Nephron (organoid): ENCODE results near the gene KLK14.

ENCODE experiments used
- H3K27ac Mint-ChIP-seq, 3 experiments: 2 replicates each; pipeline ENCODE4 v1.8.0; 2020; ENCODE audit warnings: mixed read lengths in 3 of 3, mild to moderate bottlenecking in 2 of 3, moderate library complexity in 1 of 3
- H3K27me3 Mint-ChIP-seq: 2 replicates; pipeline ENCODE4 v1.8.0; 2021; ENCODE audit warnings: low read depth, mild to moderate bottlenecking, moderate library complexity, mixed read lengths
- H3K36me3 Mint-ChIP-seq: 2 replicates; pipeline ENCODE4 v1.8.0; 2020; ENCODE audit warnings: low read depth, mixed read lengths
- H3K4me1 Mint-ChIP-seq: 2 replicates; pipeline ENCODE4 v1.8.0; 2020; ENCODE audit warnings: mixed read lengths
- H3K4me3 Mint-ChIP-seq, 3 experiments: 2 replicates each; pipeline ENCODE4 v1.8.0; 2020; ENCODE audit warnings: mild to moderate bottlenecking in 3 of 3, mixed read lengths in 3 of 3, moderate library complexity in 2 of 3
- H3K9me3 Mint-ChIP-seq: 2 replicates; pipeline ENCODE4 v1.8.0; 2020; ENCODE audit warnings: mixed read lengths
- CTCF ChIP-seq, 3 experiments: fragments of 200-600 bp; sonication (generic); IDR thresholded peaks; one replicate each; pipeline ENCODE4 v1.5.0; 2021; ENCODE audit warnings: antibody characterized with exemption in 3 of 3; ENCODE audit not compliant: unreplicated experiment in 3 of 3

Gene KLK14

GRCh38 chr19:51075998-51076397 is 6.7 kb downstream of the KLK14 start:
- no peaks in the 10 kb centered on the region for H3K4me1 Mint-ChIP-seq
- H3K9me3 Mint-ChIP-seq: peaks cover 6% of the 10 kb centered on the region
- no peaks in the 10 kb centered on the region for H3K36me3 Mint-ChIP-seq
- H3K27ac Mint-ChIP-seq: no peak overlapping the region
- H3K4me3 Mint-ChIP-seq: no peak overlapping the region
- TF ChIP-seq CTCF (IDR thresholded peaks at IDR 0.05; ENCODE audit: unreplicated experiment in 3 of 3): no peak
- H3K27me3 Mint-ChIP-seq: peaks cover 9% of the 10 kb centered on the region

DNA sequence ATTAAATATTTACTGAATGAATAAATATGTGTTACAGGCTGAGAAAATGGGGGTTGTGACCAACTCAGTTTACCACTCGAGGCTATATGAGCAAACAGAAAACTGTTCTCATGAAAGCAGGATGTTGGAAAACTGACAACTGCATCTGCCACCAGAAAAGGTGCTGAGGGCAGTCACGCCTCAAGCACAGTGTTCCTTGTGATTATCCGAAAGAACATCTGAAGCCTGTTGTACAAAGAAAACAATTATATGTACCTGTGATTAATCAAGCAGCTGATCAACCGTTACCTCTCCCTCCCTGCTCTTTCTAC is 11.6 kb downstream of the KLK14 start:
- no peak overlapping the region for H3K27ac Mint-ChIP-seq
- H3K27me3 Mint-ChIP-seq: peaks cover 7% of the 10 kb centered on the region
- no peaks in the 10 kb centered on the region for H3K4me1 Mint-ChIP-seq
- no peak overlapping the region for H3K4me3 Mint-ChIP-seq
- H3K36me3 Mint-ChIP-seq: no peaks in the 10 kb centered on the region
- H3K9me3 Mint-ChIP-seq: peaks cover 6% of the 10 kb centered on the region
- no peak for TF ChIP-seq CTCF (IDR thresholded peaks at IDR 0.05; ENCODE audit: unreplicated experiment in 3 of 3)

- no peak overlapping the region for H3K4me3 Mint-ChIP-seq
- H3K4me1 Mint-ChIP-seq: no peaks in the 10 kb centered on the region
- H3K9me3 Mint-ChIP-seq: peaks cover 6% of the 10 kb centered on the region
- TF ChIP-seq CTCF (IDR thresholded peaks at IDR 0.05; ENCODE audit: unreplicated experiment in 3 of 3): no peak
- no peaks in the 10 kb centered on the region for H3K36me3 Mint-ChIP-seq
- peaks cover 11% of the 10 kb centered on the region for H3K27me3 Mint-ChIP-seq
- no peak overlapping the region for H3K27ac Mint-ChIP-seq
Measured at GRCh38 chr19:51070334-51071094, 12.2 kb downstream of the KLK14 start.

DNA sequence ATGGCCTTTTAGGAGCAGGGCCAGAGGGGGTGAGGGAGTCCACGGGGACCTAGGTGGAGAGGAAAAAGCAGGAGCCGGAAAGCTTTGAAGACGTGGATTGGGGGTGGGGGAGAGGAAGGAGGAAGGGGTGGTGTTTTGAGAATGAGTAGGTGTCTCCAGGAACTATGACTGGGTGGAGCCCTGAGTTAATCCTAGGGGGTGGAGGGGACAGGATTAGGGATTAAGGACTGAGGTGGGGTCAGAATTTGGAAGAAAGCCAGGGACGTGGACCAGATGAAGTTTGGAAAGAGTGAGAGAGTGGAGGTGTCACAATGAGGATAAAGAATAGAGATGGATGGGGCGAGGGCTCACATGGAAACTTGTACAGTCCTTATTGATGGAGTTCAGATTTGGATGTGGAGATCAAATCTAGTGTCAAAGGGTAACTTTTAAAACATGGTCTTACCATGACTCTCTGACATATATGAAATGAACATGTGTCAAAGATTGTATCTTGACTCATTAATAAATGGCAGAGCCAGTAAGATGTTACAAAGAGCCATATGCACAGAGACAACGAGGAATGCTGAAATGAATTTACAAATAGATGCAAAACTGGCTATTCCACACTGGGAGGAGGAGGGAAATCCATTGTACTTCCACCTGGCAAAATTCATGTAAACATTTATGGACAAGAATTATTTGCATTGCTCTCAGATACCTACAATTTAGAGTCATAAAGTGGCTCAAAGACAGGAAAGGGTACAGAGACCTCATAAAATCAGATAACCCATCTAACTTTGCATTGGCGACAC is 16.1 kb downstream of the KLK14 start:
- Mint-ChIP-seq H3K36me3 (no peaks in the 10 kb centered on the region), H3K27me3 (peaks cover 23% of the 10 kb centered on the region), H3K27ac (no peak overlapping the region), H3K4me3 (no peak overlapping the region), H3K9me3 (no peaks in the 10 kb centered on the region), H3K4me1 (no peaks in the 10 kb centered on the region)
- TF ChIP-seq CTCF (IDR thresholded peaks at IDR 0.05; ENCODE audit: unreplicated experiment in 3 of 3): no peak

DNA sequence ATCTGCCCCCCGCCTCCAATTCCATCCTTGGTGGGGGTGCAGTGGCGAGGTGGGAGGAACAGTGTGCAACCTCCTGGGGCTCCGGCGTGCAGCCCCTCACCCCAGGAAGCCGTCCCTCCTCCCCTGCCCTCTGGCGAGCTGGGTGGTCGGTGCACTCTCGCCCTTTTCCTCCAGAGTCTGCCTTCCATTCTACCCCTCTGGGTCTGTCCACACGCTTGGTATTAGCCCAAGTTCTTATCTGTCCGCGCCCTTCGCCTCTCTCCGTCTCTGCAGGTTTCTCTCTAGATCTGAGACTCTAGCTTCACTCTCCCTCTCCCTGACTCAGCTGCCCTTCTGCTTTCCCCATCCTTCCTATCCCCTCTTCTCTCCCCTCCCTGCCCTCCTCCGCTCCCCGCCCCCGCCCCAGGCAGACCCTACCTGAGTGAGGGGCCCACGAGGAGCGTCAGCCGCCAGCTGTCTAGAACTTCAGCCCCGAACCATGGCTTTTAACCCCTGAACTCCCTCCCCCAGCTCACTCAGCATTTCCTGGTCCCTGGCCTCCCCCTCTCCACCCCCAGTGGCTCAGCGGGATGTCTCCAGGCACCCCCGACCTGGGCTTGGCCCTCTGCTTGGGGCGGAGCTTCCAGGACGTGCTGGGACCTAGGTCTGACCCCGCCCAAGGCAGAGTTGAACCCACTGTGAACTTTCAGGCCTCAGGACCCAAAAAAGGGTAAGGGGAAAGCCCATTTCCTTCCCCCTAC is 17.3 kb downstream of the KLK14 start:
- Mint-ChIP-seq H3K4me1 (no peaks in the 10 kb centered on the region), H3K4me3 (peak overlapping the region; percentile 73 to 83 (median 76)), H3K27ac (peak overlapping the region in 1 of 3 experiments; percentile 34), H3K27me3 (peaks cover 30% of the 10 kb centered on the region), H3K9me3 (no peaks in the 10 kb centered on the region), H3K36me3 (no peaks in the 10 kb centered on the region)
- TF ChIP-seq CTCF (IDR thresholded peaks at IDR 0.05; ENCODE audit: unreplicated experiment in 3 of 3): no peak
